ENCODE results near the gene CRELD2. TPM values are rescaled to one million over a fixed set of nuclear protein-coding genes. Genes with fewer than 3 reads are reported as not detected.
A peak's percentile ranks its signal among the peaks of the same experiment; 100 is the strongest.

The CRELD2 gene
- polyA plus RNA-seq (2013, experiment 1 of 2; ENCODE audit: insufficient read length), result 50.5 TPM
- polyA plus RNA-seq (2013, experiment 2 of 2; ENCODE audit: insufficient read length), result 52.0 TPM

DNA sequence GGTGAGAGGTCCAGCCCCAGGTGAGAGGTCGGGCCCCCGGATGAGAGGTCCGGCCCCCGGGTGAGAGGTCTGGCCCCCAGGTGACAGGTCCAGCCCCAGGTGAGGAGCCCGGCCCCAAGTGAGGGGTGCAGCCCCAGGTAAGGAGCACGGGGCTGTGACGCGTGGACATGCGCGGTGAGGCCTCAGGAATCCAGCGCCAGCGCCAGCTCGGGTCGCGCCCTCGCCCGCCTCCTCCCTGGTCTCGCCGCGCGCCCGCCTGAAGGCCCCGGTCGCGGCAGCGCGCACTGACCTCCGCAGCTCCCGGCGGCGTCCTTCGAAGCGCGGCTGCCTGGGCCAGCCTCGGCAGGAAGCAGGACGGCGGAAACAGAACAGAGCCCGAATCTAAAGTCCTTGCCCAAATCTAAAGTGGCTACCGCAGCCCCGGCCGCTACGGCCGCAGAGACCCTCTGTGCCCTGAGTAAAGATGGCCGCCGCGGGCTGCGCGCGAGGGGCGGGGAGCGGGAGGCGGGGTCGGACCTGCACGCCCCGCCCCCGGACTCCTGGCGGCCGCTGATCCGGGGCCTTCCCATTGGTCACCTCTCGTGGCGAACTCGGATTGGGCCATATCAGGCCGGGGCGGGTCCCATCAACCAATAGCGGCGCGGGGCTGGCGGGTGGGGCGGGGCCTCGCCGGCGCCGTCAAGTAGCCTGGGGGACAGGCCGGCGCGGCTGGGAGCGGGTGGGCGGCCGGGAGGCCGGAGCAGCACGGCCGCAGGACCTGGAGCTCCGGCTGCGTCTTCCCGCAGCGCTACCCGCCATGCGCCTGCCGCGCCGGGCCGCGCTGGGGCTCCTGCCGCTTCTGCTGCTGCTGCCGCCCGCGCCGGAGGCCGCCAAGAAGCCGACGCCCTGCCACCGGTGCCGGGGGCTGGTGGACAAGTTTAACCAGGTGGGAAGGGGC is at the start of gene CRELD2, which contains the start of gene ALG12:
CRELD2 (plus strand) TSS at position 661 of the 937 bp plus-strand sequence; CDS start at position 797, 136 bp downstream.
ALG12 (minus strand) TSS at position 465 of the 937 bp plus-strand sequence. CDS start 4,673 bp downstream, outside the sequence.
- DNase-seq, result peak; percentile 97

- no peak for DNase-seq
These were observed 49.2 kb upstream of the CRELD2 start for GRCh38 chr22:49869086-49869830.

DNA sequence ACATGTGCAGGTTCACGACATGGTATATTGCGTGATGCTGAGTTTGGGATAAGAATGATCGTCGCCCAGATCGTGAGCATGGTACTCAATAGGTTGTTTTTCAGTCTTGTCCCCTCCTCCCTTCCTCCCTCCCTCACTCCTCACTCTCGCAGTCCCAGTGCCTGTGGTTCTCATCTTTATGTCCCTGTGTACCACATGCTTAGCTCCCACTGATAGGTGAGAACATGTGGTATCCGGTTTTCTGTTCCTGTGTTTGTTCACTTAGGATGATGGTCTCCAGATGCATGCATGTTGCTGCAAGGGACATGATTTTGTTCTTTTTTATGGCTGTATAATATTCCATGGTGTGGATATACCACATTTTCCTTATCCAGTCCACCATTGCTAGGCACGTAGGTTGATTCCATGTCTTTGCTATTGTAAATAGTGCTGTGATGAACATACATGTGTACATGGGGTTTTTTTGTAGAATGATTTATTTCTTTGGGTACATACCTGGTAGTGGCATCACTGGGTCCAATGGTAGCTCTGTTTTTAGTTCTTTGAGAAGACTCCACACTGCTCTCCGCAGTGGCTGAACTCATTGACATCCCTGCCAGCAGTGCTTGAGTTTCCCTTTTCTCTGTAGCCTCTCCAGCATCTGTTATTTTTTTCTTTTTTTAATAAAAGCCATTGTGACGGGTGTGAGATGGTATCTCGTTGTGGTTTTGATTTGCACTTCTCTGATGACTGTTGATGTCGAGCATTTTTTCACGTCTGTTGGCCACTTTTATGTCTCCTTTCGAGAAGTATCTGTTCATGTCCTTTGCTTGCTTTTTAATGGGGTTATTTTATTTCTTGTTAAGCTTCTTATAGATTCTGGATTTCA is 48.4 kb upstream of the CRELD2 start:
- no peak for DNase-seq

DNA sequence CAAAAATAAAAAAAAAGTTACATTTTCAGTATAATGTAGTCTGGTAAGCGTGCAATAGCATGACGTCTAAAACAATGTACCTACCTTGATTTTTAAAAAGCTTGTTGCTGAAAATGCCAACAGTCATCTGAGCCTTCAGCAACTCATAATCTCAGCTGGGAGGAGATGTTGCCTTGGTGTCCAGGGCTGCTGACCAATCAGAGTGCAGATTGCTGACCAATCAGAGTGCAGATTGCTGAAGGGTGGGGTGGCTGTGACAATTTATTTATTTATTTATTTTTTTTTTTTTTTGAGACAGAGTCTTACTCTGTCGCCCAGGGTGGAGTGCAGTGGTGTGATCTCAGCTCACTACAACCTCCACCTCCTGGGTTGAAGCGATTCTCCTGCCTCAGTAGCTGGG is 47.0 kb upstream of the CRELD2 start:
- no peak for DNase-seq

DNA sequence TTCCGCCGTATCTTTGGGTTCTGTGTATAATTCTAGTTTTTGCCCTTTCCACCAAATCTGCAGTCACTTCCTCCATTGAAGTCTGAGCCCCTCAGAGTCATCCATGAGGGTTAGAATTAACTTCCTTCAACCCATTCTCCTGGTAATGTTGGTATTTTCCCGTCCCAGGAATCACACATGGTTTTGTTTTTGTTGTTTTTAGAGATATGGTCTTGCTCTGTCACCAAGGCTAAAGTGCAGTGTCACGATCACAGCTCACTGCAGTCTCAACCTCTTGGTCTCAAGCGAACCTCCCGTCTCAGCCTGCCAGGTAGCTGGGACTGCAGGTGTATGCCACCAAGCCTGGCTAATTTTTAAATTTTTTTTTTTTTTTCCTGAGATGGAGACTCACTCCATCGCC is 46.1 kb upstream of the CRELD2 start:
- no peak for DNase-seq

- DNase-seq, result no peak
These were observed 45.0 kb upstream of the CRELD2 start for GRCh38 chr22:49873228-49873940.

DNA sequence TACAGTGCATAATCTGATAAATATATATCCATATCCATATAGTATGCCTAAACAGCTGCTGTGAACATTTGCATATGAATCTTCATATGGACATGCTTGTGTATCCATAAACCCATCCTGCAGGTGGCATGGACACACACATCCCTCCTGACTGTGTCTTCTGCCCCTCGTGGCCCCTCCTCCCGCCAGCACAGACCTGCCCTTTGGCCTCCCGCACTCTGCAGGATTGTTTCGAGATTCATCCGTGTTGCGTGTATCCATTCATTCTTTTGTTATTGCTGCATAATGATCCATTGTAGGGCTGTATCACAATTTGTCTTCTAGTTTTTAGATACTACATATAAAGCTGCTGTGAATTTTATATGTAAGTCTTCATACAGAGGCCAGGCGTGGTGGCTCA is 40.8 kb upstream of the CRELD2 start:
- no peak for DNase-seq

DNA sequence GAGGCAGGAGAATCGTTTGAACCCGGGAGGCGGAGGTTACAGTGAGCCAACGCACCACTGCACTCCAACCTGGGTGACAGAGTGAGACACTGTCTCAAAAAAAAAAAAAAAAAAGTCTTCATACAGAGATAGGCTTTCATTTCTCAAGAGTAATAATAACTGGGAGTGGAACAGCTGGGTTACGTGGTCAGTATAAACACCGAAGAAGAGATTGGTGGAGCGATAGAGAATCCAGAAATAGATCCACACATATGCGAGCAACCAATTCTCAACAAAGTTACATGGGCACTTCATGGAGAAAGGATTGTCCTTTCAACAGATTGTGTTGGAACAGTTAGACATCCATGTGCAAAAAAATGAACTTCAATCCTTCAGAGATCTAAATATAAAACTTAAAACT is 40.2 kb upstream of the CRELD2 start:
- DNase-seq, result no peak

DNA sequence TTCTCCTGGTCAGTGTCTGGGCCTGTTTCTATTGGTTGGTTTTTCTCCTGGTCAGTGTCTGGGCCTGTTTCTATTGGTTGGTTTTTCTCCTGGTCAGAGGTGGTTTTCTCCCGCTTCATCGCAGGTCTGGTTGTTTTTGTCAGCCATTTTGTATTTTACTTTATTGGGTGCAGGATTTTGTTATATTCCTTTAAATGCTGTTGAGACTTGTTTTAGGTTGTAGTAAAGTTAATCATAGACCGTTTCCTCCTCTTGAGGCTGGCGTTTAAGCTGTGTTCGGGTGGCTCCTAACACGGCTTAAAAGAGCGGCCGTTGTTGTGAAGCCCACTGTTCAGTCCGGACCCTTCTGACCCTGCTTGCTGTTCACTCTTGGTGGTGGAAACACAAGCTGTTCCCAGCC is 38.6 kb upstream of the CRELD2 start:
- DNase-seq, result no peak

GRCh38 chr22:49880281-49880680 is 38.2 kb upstream of the CRELD2 start:
- no peak for DNase-seq

GRCh38 chr22:49881856-49882255 is 36.6 kb upstream of the CRELD2 start:
- no peak for DNase-seq

DNA sequence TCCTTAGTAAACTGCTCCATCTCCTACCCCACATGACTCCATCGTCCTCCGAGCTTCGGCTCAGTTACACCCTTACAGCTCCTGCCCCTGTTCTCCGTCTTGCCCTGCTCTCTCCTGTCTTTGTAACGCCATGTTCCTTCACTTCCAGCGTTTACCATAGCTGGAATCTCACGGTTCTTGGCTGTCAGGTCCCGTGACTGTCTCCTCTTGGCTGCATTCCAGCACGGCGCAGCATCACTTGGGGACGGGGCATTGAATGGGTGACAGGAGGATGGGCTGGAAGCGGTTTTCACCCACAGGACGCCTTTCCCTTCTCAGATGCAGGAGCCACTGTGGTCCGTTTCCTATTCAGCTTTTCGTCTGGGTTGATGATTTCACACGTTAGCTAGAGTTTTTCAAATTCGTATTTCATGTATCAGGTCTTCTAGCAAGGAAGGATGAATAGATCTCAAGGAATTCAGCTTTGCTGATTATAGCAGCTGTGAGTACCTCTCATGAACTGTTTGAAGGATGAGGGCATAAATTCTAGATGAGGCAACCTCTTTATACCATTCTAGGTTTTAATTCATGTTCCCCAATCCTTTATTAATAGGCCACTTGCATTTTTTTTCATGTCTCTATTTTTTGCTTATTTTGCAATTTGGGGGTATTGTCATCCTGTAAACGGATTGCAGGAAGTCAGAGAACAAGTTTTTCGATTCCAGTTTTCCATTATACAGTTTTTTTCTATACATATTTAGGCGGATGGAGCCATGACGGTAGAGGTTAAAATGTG is 35.7 kb upstream of the CRELD2 start:
- DNase-seq, result peak; percentile 6

GRCh38 chr22:49883294-49883640 is 35.2 kb upstream of the CRELD2 start:
- no peak for DNase-seq

GRCh38 chr22:49884075-49884474 is 34.4 kb upstream of the CRELD2 start:
- DNase-seq, result no peak

DNA sequence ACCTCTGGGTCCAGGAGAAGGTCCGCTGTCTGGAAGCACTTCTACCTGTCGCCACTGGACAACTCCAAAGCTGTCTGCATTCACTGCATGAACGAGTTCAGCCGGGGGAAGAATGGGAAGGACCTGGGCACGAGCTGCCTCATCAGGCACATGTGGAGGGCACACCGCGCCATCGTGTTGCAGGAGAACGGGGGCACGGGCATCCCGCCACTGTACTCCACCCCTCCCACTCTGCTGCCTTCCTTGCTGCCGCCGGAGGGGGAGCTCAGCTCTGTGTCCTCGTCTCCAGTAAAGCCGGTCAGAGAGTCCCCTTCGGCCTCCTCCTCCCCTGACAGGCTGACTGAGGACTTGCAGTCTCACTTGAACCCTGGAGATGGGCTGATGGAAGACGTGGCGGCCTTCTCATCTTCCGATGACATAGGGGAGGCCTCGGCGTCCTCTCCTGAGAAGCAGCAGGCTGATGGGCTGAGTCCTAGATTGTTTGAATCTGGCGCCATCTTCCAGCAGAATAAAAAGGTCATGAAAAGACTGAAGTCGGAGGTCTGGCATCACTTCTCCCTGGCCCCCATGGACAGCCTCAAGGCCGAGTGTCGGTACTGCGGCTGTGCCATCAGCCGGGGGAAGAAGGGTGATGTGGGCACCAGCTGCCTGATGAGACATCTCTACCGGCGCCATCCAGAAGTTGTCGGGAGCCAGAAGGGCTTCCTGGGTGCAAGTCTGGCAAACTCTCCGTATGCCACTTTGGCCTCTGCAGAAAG is 33.8 kb upstream of the CRELD2 start:
- no peak for DNase-seq

DNA sequence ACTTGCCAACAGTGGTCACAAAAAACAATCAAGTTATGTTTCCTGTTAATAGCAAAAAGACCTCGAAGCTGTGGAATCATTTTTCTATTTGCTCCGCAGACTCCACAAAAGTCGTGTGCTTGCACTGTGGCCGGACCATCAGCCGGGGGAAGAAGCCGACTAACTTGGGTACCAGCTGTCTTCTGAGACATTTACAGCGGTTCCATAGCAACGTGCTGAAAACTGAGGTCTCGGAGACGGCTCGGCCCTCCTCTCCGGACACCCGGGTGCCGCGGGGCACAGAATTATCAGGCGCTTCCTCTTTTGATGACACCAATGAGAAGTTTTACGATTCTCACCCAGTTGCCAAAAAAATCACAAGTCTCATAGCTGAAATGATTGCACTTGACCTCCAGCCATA is 33.2 kb upstream of the CRELD2 start:
- no peak for DNase-seq

GRCh38 chr22:49885881-49886280 is 32.6 kb upstream of the CRELD2 start:
- DNase-seq, result no peak

DNA sequence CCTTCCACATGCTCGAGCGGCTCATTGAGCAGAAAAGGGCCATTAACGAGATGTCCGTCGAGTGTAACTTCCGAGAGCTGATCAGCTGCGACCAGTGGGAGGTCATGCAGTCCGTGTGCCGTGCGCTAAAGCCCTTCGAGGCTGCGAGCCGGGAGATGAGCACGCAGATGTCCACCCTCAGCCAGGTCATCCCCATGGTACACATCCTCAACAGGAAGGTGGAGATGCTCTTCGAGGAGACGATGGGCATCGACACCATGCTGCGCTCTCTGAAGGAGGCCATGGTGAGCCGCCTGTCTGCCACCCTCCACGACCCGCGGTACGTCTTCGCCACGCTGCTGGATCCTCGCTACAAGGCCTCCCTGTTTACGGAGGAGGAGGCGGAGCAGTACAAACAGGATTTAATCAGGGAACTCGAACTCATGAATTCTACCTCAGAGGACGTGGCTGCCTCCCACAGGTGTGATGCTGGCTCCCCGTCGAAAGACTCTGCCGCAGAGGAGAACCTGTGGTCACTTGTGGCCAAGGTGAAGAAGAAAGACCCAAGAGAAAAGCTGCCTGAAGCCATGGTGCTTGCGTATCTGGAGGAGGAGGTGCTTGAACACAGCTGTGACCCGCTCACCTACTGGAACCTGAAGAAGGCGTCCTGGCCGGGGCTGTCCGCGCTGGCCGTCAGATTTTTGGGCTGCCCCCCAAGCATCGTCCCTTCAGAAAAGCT is 31.9 kb upstream of the CRELD2 start:
- DNase-seq, result no peak

DNA sequence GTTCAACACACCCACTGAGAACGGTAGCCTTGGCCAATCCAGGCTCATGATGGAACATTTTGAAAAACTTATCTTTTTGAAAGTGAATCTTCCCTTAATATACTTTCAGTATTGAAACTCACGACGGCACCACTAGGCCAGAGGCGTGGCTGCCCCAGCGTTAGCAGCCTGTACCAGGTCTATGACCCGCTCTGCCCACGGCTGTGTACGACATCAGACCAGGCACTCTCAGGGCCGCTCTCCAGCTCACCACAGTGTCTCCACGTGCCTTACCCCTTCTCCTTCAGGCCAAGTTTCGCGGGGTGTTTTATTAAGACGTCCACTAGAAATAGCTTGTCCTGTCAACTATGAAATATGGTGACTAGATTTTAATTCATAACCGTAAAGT is 31.4 kb upstream of the CRELD2 start:
- no peak for DNase-seq

DNA sequence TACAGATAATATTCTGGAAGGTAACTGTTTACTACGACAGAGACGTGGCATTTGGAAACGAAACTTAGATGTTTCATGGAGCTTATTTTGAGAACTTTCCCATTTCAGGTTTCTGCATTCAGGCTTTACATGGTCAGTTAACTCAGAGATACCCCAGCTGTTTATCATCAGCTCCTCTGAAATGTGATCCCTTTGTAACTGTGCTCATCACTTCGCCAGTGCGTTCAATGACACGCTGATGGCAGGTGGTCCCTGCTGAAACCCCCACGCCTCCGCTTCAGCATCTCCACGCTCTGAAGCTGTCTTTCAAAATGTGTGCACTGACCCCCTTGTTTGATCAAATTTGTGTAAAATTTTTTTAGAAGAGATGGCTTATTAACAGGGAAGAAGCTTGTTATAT is 30.7 kb upstream of the CRELD2 start:
- DNase-seq, result no peak
